ENCODE measurements around the gene HSPBP1.

DNA sequence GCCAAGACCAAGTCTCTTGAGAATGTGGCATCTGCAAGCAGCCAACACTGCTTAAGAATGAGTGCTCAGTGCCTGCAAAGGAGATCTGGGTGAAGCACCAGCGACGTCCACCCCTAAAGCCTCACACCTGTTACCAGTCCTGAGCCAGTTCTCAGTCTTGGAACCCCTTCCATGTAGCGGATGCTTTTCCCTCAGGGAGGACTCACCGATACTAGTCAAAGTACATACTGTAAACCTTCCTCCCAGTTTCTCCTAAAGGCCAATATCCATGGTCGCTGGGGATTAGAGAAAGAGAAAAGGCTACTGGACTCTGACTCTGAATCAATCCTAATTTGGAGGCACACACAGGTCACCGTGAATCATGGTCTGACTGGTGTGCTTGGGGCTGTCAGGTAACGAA is 66.4 kb downstream of the HSPBP1 start:
- TF ChIP-seq RBM39 (IDR thresholded peaks at IDR 0.05; ENCODE audit: low read depth, low read length, poor library complexity, severe bottlenecking) (no peak), SALL2 (CRISPR knock-in tag; IDR thresholded peaks at IDR 0.05) (no peak), UBTF (CRISPR knock-in tag; IDR thresholded peaks at IDR 0.05) (no peak), CCAR2 (optimal IDR thresholded peaks at IDR 0.05; ENCODE audit: low read depth, low read length) (no peak), EZH2 (conservative IDR thresholded peaks at IDR 0.05; ENCODE audit: low read depth, low read length) (no peak), BORCS8-MEF2B (CRISPR knock-in tag; IDR thresholded peaks at IDR 0.05) (no peak), PAWR (CRISPR knock-in tag; IDR thresholded peaks at IDR 0.05; ENCODE audit: borderline replicate concordance) (no peak), BHLHE40 (IDR thresholded peaks at IDR 0.05; ENCODE audit: low read length) (no peak), EP300 (IDR thresholded peaks at IDR 0.05; ENCODE audit: low read depth in 2 of 2, low read length in 2 of 2) (no peak), EP300 (CRISPR knock-in tag; IDR thresholded peaks at IDR 0.05; ENCODE audit: borderline replicate concordance) (no peak), POLR2A (IDR thresholded peaks at IDR 0.05; ENCODE audit: insufficient read depth in 1 of 2, low read depth in 2 of 2, low read length in 2 of 2) (no peak)
- TF ChIP-seq, protein P1, sequence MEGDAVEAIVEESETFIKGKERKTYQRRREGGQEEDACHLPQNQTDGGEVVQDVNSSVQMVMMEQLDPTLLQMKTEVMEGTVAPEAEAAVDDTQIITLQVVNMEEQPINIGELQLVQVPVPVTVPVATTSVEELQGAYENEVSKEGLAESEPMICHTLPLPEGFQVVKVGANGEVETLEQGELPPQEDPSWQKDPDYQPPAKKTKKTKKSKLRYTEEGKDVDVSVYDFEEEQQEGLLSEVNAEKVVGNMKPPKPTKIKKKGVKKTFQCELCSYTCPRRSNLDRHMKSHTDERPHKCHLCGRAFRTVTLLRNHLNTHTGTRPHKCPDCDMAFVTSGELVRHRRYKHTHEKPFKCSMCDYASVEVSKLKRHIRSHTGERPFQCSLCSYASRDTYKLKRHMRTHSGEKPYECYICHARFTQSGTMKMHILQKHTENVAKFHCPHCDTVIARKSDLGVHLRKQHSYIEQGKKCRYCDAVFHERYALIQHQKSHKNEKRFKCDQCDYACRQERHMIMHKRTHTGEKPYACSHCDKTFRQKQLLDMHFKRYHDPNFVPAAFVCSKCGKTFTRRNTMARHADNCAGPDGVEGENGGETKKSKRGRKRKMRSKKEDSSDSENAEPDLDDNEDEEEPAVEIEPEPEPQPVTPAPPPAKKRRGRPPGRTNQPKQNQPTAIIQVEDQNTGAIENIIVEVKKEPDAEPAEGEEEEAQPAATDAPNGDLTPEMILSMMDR (CRISPR knock-in tag; IDR thresholded peaks at IDR 0.05): no peak

Measured in HepG2 (cell line).